GM10266 (cell line): ENCODE measurements around the gene COMMD1.

ENCODE experiments used
- DNase-seq: peaks from one replicate; pipeline ENCODE4 v3.0.0; 2012; ENCODE audit errors: extremely low spot score
- TF ChIP-seq, protein P1 (sequence below): IDR thresholded peaks from 2 replicates; pipeline ENCODE4 v1.5.1; 2012; ENCODE audit warnings: mild to moderate bottlenecking, low read depth; ENCODE audit not compliant: control insufficient read depth, insufficient read depth; ENCODE audit errors: missing control alignments

The COMMD1 gene

DNA sequence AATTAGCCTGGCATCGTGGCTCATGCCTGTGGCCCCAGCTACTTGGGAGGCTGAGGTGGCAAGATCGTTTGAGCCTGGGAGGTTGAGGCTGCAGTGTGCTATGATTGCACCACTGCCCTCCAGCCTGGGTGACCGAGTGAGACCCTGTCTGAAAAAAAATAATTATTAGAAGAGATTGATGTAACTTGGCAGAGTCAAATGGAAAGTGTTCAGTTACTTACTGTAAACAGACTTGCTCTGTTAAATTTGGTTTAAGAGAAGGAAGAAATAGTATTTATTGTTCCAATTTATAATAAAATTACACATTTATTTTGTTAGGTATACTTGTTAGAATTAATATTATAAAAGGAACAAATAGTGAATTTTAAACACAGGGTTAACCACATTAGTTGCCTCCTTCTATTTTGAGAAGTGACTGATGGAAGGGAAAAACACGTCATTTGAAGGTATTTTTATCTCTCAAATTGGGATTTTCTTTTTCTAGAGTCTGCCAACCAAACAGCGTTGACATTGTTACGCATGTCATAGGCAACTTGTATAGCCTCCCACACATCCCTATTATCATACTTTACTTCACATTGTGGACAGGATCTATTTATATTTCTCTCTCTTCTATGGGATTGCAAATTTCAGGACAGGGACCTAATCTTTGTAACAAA is 171.6 kb downstream of the COMMD1 start:
- peak; percentile 40 for DNase-seq
- TF ChIP-seq, protein P1, sequence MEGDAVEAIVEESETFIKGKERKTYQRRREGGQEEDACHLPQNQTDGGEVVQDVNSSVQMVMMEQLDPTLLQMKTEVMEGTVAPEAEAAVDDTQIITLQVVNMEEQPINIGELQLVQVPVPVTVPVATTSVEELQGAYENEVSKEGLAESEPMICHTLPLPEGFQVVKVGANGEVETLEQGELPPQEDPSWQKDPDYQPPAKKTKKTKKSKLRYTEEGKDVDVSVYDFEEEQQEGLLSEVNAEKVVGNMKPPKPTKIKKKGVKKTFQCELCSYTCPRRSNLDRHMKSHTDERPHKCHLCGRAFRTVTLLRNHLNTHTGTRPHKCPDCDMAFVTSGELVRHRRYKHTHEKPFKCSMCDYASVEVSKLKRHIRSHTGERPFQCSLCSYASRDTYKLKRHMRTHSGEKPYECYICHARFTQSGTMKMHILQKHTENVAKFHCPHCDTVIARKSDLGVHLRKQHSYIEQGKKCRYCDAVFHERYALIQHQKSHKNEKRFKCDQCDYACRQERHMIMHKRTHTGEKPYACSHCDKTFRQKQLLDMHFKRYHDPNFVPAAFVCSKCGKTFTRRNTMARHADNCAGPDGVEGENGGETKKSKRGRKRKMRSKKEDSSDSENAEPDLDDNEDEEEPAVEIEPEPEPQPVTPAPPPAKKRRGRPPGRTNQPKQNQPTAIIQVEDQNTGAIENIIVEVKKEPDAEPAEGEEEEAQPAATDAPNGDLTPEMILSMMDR = no peak

DNA sequence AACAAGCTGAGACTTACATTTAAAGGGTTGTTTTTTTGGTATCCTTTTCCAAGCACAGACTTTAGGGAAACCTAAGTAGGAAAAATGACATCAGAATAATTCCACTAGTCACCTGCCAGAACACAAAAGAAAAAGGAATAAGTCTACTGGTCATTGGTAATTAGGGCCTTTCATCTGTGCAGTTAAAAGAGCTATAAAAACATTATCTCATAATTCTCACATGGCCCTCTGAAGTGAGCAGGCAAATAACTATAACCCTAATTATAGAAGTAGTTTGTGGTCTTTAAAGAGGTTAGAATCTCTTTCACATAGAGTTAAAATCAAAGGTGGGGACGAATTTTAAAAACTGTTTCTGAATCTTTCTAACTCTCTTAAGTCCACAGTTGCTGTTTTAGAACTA is 179.3 kb downstream of the COMMD1 start:
- TF ChIP-seq, protein P1 = no peak
- DNase-seq = peak; percentile 12

DNA sequence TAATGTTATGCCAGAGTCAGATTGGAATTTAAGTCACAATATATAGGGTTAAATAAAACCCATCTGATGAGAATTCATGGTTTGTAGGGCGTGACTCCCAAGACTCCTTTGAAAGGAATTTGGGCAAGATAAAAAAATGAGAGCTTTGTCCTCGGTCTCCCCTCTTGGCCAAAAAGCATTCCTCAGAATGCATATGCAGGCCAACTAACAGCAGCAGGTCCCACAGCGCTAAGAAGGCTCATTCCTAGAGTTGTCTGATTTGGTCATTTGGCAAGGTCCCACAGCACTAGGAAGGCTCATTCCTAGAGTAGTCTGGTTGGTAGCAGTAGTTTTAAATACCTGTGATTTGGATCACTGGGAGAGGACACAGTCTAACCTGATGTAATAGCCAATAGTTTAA is 184.2 kb downstream of the COMMD1 start:
- TF ChIP-seq, protein P1 = no peak
- no peak for DNase-seq

DNA sequence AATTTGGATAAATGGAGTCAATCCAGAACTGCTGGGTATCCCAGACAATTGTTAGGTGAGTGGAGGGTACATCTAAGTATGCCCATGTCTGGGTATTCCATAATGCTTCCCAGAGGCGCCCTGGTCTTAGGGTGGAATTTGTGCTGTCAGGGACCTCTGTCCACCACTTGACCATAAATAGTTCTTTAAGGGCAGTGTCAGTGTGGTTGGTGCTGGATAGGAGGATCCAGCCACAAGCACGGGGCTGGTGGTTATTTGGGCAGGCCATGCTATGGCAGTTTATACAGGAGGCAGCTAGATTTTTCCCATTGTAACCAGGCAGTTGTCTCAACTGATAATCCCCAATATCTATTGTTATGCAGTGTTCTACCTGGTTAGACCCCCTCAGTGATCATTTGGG is 186.0 kb downstream of the COMMD1 start:
- TF ChIP-seq, protein P1 = no peak
- no peak for DNase-seq

DNA sequence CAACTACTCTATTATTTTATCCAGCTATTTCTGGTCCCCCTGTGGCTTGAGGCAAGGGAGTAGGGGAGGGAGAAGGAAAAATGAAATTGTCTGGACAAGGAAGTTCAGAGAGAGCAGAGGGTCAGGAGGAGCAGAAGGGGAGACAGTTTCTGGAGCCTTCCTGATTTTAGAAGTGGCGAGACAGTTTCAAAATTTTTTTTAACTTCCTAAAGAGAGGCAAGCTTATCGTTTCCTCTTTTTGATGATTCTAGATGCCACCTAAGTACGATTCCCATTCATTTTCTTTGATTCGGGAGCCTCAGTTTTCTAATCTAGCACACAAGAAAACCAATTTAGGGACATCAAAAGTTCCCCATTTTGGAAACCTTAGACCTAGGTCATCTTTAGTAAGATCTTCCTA is 193.6 kb downstream of the COMMD1 start:
- TF ChIP-seq, protein P1 = no peak
- DNase-seq = no peak

DNA sequence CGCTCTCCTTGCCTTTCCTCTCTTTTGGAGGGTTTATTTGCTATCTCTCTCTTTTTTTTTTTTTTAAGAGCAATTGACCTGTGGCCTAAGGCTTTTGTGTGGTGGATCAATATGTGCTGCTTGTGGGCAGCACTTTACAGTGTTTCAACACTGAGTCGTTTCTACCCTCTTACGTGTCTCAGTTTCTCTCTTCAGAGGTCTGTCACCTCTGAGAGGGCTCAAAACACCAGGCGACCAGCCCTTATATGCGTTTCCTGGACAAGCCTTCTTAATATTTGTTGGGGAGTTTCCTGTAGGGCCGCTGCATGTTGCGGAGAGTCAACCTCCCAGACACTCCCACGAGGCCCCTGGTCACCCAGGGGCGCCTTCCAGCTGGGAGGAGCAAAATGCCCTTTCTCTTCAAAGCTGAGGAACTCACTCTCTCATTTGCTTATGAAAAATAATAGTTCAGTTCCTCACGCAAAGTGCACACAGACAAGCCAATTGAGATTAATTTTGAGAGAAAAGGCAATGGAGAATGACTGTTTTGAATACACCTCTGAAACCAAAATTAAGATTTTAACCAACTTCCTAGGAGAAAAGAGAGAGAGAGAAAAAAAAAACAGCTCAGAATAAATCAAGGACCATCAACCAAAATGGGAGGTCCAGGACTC is 194.2 kb downstream of the COMMD1 start:
- TF ChIP-seq, protein P1 = no peak
- DNase-seq = peak; percentile 57

DNA sequence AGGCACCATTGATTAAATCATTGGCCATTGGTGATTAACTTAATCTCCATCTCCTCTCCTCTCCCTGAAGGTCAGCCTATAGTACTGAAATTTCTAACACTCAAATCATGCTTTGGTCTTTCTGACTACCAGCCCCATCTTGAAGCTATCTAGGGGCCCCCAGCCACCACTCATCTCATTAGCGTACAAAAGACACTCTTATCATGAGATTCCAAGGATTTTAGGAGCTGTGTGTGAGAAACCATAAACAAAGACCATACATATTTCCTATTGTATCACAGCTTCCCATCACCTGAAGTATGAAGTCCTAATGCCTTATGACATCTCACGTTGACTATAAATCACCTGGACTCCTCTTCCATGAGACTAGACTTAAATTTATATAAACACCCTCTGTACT is 196.4 kb downstream of the COMMD1 start:
- no peak for DNase-seq

More for the DNA sequence above, 196.4 kb downstream of the COMMD1 start:
- TF ChIP-seq, protein P1 = no peak
